HG03095 (cell line): Measurements from ENCODE around the gene ZNF521.

Experiments used
- ATAC-seq: cut with Tn5 transposase; IDR thresholded peaks from one replicate; pipeline ENCODE4 v1.9.1; 2021; ENCODE audit warnings: moderate library complexity; ENCODE audit not compliant: unreplicated experiment

ZNF521 gene

GRCh38 chr18:25171334-25171733 is 180.6 kb downstream of the ZNF521 start:
- no peak for ATAC-seq

GRCh38 chr18:25170402-25170801 is 181.6 kb downstream of the ZNF521 start:
- ATAC-seq, result no peak

DNA sequence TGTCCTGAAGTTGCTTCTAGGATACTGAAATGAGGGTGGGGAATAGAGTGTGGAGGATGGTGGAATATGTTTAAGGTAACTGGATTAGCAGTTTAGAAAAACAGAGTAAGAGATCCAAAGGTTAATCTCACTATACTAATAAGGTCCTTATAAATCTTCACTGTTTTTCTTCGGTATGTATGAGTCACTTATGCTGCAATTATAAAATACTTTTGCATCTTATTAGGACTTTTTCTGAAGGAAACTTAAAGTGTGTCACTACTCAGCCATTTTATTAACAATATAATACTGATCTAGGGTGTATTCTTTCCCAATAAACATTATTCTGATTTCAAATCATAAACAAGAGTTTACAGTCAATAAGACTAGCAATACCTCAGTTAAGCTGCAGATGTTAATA is 182.3 kb downstream of the ZNF521 start:
- ATAC-seq, result no peak

DNA sequence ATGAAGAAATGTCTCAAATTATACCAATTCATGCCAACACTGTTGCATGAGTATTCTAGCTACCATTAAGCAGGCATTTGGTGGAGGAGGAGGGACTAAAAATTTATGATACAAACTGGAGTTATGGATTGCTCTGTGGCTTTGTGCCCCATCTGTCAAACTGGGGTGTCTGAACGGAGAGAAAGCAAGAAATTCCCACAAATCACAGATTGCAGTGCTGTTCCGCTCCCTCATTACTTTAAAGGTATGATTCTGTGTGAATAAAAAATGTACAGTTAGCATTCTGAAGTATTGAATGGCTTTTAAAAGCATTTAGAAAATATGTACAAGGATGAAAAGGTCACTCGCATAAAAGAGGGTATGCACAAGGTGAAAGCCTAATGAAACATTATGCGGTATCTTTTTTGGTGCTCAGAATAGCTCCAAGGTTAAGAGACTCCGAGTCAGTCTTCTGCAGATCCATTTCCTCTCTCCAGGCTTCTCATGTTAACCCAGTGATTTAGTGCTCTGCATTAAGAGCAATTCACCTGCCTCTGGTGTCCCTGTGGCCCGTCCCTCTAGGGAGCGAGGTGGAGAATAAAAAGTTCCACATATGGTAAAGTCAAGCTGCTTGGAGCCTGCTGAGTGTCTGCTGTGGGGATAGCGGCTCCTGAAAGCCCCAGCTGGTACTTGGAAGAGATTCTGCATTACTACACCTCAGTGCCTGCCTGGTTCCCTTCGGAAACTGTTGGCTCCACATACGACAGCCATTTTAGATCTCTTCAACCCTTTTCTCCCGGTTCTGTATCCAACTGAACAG is 184.2 kb downstream of the ZNF521 start:
- no peak for ATAC-seq

DNA sequence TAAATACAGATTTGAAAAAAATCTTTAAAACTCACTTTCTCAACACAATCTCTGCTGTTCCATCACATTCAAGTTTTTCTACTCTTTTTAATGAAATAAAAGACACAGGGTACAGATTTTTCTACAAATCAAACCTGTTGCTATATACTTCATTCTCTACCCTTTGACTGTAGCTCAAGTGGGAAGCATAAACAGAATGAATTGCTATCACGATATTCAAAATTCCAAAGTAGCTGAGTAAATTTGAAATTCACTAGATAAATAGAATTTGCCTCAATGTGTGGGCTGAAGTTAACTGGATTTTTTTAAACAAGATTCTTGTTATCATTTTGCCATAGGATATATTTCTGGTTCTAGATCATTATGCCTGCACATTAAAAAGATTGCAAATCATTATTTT is 185.9 kb downstream of the ZNF521 start:
- no peak for ATAC-seq

DNA sequence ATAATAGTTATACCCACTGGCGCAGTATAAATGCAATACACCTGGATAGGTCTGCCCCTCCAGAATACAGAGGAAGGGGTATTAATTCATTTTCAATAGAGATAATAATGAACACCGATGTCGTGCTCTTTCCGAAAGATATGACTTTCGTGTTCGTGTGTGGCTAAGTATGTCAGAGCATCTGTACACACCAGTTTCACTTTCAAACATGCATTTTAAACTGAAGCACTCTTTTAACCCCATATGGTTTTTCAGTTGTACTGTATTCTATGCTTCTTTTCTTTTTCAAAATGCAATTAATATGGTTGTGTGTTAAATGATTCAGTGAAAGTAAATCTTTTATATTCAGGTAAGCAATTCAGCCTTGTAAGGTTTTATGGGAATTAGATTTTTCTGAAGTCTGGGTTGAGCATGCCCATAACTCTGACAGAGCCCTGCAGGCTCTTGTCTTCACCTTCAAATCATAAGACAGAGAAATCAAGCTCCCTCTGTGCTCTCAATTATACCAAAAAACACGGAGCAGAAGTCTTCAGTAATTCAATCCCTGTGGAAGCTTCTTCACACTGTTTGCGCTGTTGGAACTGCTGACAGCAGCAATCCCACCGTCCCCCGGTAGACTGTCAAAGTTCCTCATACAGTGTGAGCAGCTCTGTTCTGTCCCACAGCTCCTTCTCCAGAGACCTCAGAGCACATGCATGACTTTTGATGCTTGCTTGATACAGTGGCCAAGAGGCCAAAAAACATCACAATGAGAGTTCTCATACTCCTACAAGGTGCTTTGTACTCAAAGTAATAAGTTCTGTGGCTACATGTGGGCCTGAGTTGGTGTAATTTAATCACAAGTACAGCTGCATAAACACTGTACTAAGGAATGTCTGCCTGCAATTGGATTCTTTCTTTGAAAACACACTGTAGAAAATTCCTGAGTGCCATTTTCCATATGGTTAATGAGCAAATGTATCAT is 186.8 kb downstream of the ZNF521 start:
- peak; percentile 90 for ATAC-seq

GRCh38 chr18:25164211-25164847 is 187.6 kb downstream of the ZNF521 start:
- ATAC-seq, result peak; percentile 46

GRCh38 chr18:25153426-25153825 is 198.5 kb downstream of the ZNF521 start:
- ATAC-seq, result no peak

DNA sequence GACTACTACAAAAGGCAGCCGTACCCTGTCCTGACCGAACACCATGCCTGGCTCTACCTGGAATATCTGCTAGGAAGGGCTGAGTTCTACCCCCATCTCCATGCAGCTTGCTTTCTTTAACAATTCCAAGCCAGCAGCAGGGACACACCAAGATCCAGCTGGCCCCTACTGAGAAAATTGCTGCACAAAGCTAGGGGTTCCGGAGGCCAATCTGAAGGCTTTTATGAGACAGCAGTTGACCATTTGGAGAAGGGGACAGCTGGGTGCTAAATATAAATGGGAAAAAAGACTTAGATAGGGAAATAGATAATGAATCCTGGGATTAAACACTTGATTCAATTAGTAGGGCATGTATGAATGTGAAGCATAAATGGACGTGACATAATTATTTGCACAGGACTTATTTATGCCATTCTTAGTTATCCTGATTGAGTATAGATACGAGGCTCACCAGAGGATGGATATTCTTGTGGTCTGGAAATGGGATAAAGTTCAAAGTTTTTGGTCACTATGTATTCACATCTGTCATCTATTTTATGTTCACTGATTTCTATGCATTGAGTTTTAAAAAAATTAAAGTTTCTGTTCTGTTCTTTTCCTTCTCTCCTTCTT is 204.0 kb downstream of the ZNF521 start:
- no peak for ATAC-seq

DNA sequence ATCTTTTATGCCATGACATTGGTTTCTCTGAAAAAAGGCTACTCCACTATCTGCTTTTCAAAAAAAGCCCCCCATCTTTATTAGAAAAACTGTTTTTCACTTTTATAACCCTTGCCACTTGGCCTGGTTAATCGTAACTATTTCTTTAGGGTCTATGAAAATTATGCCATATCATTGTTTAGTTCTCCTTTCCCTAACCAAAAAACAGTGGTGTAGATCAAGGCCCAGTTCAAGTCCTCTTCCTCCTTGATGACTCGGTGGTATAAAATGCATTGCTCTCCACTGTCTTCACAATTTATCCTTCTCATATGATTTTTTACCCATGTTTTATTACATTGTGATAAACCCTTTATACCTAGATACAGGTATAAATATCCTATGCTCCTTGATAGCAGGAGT is 205.5 kb downstream of the ZNF521 start:
- ATAC-seq, result no peak

- no peak for ATAC-seq
Measured at GRCh38 chr18:25145731-25146511, 206.0 kb downstream of the ZNF521 start.

DNA sequence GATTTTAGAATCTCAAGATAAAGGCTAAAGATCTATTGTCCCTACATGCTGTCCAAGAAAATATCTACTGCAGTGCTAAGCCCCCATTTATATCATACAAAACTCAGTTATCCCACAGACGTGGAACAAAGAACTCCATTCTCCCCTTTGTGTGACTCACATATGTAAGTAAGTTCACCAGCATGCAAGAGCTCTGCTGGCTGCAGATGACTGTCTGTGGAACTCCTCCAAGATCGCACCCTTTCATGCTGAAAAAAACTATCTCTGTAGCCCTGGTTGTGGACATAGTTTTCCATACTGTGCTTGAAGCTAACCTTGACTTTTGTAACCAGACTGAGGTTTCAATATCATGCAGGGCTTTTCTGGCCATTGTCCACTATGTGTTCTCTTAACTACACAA is 207.1 kb downstream of the ZNF521 start:
- ATAC-seq, result no peak

DNA sequence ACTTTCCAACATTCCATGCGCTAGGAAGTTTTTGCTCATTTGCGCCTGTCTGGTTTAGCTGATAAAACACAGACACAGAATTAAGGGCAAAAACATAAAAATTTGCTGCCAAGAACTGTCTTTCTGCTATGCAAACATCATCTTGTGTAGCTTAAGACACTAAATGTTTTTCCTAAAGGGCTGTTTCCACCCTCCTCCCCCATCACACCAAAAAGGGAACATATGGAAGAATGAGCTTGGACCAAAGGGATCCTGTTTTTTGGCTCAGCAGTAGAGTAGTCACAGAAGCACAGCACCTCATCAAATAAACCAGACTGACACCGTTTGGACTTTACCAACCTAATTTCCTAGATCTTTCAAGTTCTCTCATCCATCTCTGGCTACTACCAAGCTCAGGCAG is 210.1 kb downstream of the ZNF521 start:
- no peak for ATAC-seq

GRCh38 chr18:25141399-25141798 is 210.6 kb downstream of the ZNF521 start:
- ATAC-seq, result no peak

DNA sequence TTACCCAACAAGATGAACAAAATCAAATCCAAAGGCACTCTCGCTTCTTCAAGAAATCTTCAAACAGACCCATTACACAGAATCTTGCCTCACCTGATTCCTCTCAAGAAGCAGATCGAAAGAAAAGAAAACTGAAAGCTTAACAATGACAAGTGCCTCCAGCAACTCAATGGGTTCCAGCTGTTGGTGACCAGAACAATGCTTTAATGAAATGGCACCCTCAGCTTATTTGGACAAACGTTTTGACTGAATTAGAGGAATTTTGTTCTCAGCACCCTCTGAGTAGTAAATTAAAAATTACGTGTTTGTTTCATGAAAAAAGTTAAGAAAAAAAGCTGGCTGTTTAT is 211.0 kb downstream of the ZNF521 start:
- no peak for ATAC-seq

- ATAC-seq, result no peak
Measured at GRCh38 chr18:25140124-25140961, 211.6 kb downstream of the ZNF521 start.

- no peak for ATAC-seq
Measured at GRCh38 chr18:25137197-25137472, 214.8 kb downstream of the ZNF521 start.

- ATAC-seq, result no peak
Measured at GRCh38 chr18:25136416-25137196, 215.4 kb downstream of the ZNF521 start.

GRCh38 chr18:25134861-25135260 is 217.1 kb downstream of the ZNF521 start:
- no peak for ATAC-seq
